HepG2 (cell line): ENCODE results near the gene OR2B2. TPM values are rescaled to one million over a fixed set of nuclear protein-coding genes. Genes with fewer than 3 reads are reported as not detected.
A peak's percentile ranks its signal among the peaks of the same experiment; 100 is the strongest.

ENCODE experiments used
- ATAC-seq: fragments of 200-7000 bp; cut with Tn5 transposase; 3 replicates; pipeline ENCODE4 v1.9.1; 2020; ENCODE audit warnings: mild to moderate bottlenecking, moderate library complexity
- BruUV-seq: library from RNA; stranded (reverse); fragments of 400-500 nt; replicated peaks from 2 replicates; lab custom pipeline; 2021; lab: Mats Ljungman, UMichigan
- CTCF ChIA-PET: fragments of 300-600 bp; formaldehyde crosslinking; extraction: SDS; loops from one replicate; lab custom pipeline; 2021; ENCODE audit warnings: low total read pairs, inconsistent platforms, low intra/inter-chr PET ratio; lab: Yijun Ruan, JAX
- POLR2A ChIA-PET: fragments of 350-600 bp; sonication (Branson Sonifier 250); formaldehyde crosslinking; loops from one replicate; lab custom pipeline; 2020; ENCODE audit warnings: antibody characterized with exemption, inconsistent platforms; lab: Yijun Ruan, JAX
- DNase-seq: peaks from one replicate; pipeline ENCODE4 v3.0.0-alpha.2; 2015; ENCODE audit warnings: low spot score
- FAIRE-seq: peaks from 3 replicates; lab custom pipeline; 2011; peaks lifted over from hg19 to GRCh38; lab: Jason Lieb, UNC
- H2AFZ ChIP-seq: one replicate; pipeline ENCODE4 v1.6.1; 2011; ENCODE audit warnings: low read length, inconsistent platforms
- H3K27ac ChIP-seq: fragments of 300-600 bp; 3 replicates; pipeline ENCODE4 v1.8.0; 2011; ENCODE audit warnings: mixed run types, mild to moderate bottlenecking, mixed read lengths, low read length, inconsistent platforms; ENCODE audit not compliant: insufficient read depth; ENCODE audit errors: extremely low read length
- H3K27me3 ChIP-seq, 2 experiments: fragments of 200-600 bp in 1 of 2; 2 replicates in 1 of 2; 3 replicates in 1 of 2; pipeline versions ENCODE4 v1.6.0 to v1.8.0; 2011; ENCODE audit warnings: low read length in 2 of 2, mild to moderate bottlenecking in 2 of 2, moderate library complexity in 2 of 2, inconsistent platforms in 1 of 2; ENCODE audit not compliant: insufficient read depth in 2 of 2, control insufficient read depth in 1 of 2
- H3K36me3 ChIP-seq, 2 experiments: fragments of 200-600 bp in 1 of 2; replicated peaks in 1 of 2; 2 replicates in 1 of 2; 3 replicates in 1 of 2; pipeline versions ENCODE4 v1.5.1 to v1.8.0; 2011; ENCODE audit warnings: low read length in 2 of 2, inconsistent platforms in 1 of 2; ENCODE audit not compliant: insufficient read depth in 2 of 2, control insufficient read depth in 1 of 2
- H3K4me1 ChIP-seq: 2 replicates; pipeline ENCODE4 v1.5.1; 2012; ENCODE audit warnings: low read length, inconsistent platforms; ENCODE audit not compliant: insufficient read depth
- H3K4me2 ChIP-seq: 2 replicates; pipeline ENCODE4 v1.6.0; 2011; ENCODE audit warnings: low read depth, low read length, inconsistent platforms
- H3K4me3 ChIP-seq, 3 experiments: fragments of 200-600 bp in 1 of 3; sonication (generic), shearing (Covaris generic) in 1 of 3; replicated peaks in 1 of 3; 2 replicates each; pipeline ENCODE4 v1.5.1; 2011 to 2016; ENCODE audit warnings: low read length in 3 of 3, inconsistent platforms in 2 of 3, low read depth in 2 of 3, mild to moderate bottlenecking in 2 of 3, control low read depth in 1 of 3, mixed read lengths in 1 of 3; ENCODE audit not compliant: insufficient read depth in 1 of 3
- H3K79me2 ChIP-seq: one replicate; pipeline ENCODE4 v1.6.1; 2011; ENCODE audit warnings: low read length, inconsistent platforms; ENCODE audit not compliant: insufficient read depth
- H3K9ac ChIP-seq: 2 replicates; pipeline ENCODE4 v1.6.0; 2011; ENCODE audit warnings: mild to moderate bottlenecking, low read depth, low read length, inconsistent platforms; ENCODE audit not compliant: insufficient read depth
- H3K9me3 ChIP-seq: 2 replicates; pipeline ENCODE4 v1.5.1; 2012; ENCODE audit warnings: mild to moderate bottlenecking, low read length
- H4K20me1 ChIP-seq: 2 replicates; pipeline ENCODE4 v1.6.0; 2011; ENCODE audit warnings: inconsistent platforms, mild to moderate bottlenecking, low read length, moderate library complexity; ENCODE audit not compliant: insufficient read depth
- ADNP ChIP-seq: sonication (generic); formaldehyde crosslinking; IDR thresholded peaks from 2 replicates; pipeline ENCODE4 v1.4.0; 2020; ENCODE audit warnings: missing genetic modification reagents
- CBFB ChIP-seq: sonication (generic); formaldehyde crosslinking; IDR thresholded peaks from 2 replicates; pipeline ENCODE4 v1.4.0; 2020; ENCODE audit warnings: missing genetic modification reagents
- DR1 ChIP-seq: sonication (generic); formaldehyde crosslinking; IDR thresholded peaks from 2 replicates; pipeline ENCODE4 v1.8.0; 2021; ENCODE audit warnings: mild to moderate bottlenecking, missing genetic modification reagents, inconsistent platforms
- FOXA3 ChIP-seq: IDR thresholded peaks from 2 replicates; pipeline ENCODE4 v1.6.1; 2016; ENCODE audit warnings: missing genetic modification reagents, missing compliant biosample characterization
- ISL2 ChIP-seq: sonication (generic); formaldehyde crosslinking; IDR thresholded peaks from 2 replicates; pipeline ENCODE4 v1.5.0; 2020; ENCODE audit warnings: missing genetic modification reagents
- KLF15 ChIP-seq: sonication (generic); formaldehyde crosslinking; IDR thresholded peaks from 2 replicates; pipeline ENCODE4 v1.8.1; 2023; ENCODE audit warnings: borderline replicate concordance, mild to moderate bottlenecking, inconsistent platforms, missing genetic modification reagents, mixed read lengths
- SALL1 ChIP-seq: sonication (generic); formaldehyde crosslinking; IDR thresholded peaks from 2 replicates; pipeline ENCODE4 v1.8.0; 2022; ENCODE audit warnings: mild to moderate bottlenecking, missing genetic modification reagents
- SSRP1 ChIP-seq: IDR thresholded peaks from 2 replicates; pipeline ENCODE4 v1.6.1; 2016; ENCODE audit warnings: control low read depth
- TCF7L2 ChIP-seq: IDR thresholded peaks from 2 replicates; pipeline ENCODE4 v1.6.1; 2011; ENCODE audit warnings: mild to moderate bottlenecking, low read depth, low read length, moderate library complexity
- ZBTB40 ChIP-seq, 2 experiments: fragments of 450-650 bp in 1 of 2; sonication (generic) in 1 of 2; formaldehyde crosslinking in 1 of 2; IDR thresholded peaks; 2 replicates each; pipeline versions ENCODE4 v1.6.1 to v1.8.0; 2016 to 2022; ENCODE audit warnings: antibody characterized with exemption in 1 of 2, mild to moderate bottlenecking in 1 of 2, missing genetic modification reagents in 1 of 2
- ZKSCAN1 ChIP-seq: fragments of 150-350 bp; IDR thresholded peaks from 2 replicates; pipeline ENCODE4 v1.6.1; 2014; ENCODE audit warnings: low read length
- ZNF251 ChIP-seq: sonication (generic); formaldehyde crosslinking; IDR thresholded peaks from 2 replicates; pipeline ENCODE4 v1.9.0; 2021; ENCODE audit warnings: mild to moderate bottlenecking, missing genetic modification reagents
- ZNF672 ChIP-seq: sonication (generic); formaldehyde crosslinking; IDR thresholded peaks from 2 replicates; pipeline ENCODE4 v1.8.1; 2022; ENCODE audit warnings: missing genetic modification reagents
- ZNF775 ChIP-seq: sonication (generic); formaldehyde crosslinking; IDR thresholded peaks from 2 replicates; pipeline ENCODE4 v1.4.0; 2020; ENCODE audit warnings: missing genetic modification reagents, mild to moderate bottlenecking, moderate library complexity, borderline replicate concordance
- ZNF790 ChIP-seq: sonication (generic); formaldehyde crosslinking; IDR thresholded peaks from 2 replicates; pipeline ENCODE4 v1.8.0; 2022; ENCODE audit warnings: missing genetic modification reagents, mild to moderate bottlenecking, borderline replicate concordance
- WGBS: methylation state at CpG from one replicate; pipeline ENCODE4 v1.1.6; 2017; ENCODE audit warnings: low lambda C conversion rate; 5-methylcytosine and 5-hydroxymethylcytosine counted together
- in situ Hi-C: cut with HindIII; loops from 2 replicates; pipeline ENCODE4 v1.10.0; 2017; ENCODE audit warnings: low pct_unique_long_range_greater_than_20kb; ENCODE audit not compliant: extremely low pct_ligation_motif_present
- intact Hi-C: fragments of 100-400 bp; cut with micrococcal nuclease; formaldehyde crosslinking; loops from one replicate; pipeline ENCODE4 v1.10.0; 2022; ENCODE audit not compliant: unreplicated experiment
- polyA plus RNA-seq, 8 experiments: library from polyadenylated mRNA; depleted of rRNA in 3 of 8; stranded (reverse) in 7 of 8; unstranded in 1 of 8; fragments of >200 nt; fragmentation: Illumina TruSeq in 4 of 8; extraction: Trizol in 4 of 8; gene quantifications; 2 replicates each; pipeline versions ENCODE4 v1.2.1 to v1.2.3, GENCODE V29; 2011 to 2016; ENCODE audit warnings: low read depth in 4 of 8, missing spikeins in 1 of 8, mixed read lengths in 1 of 8; ENCODE audit not compliant: insufficient read depth in 1 of 8
- total RNA-seq, 5 experiments: library from RNA; depleted of rRNA; stranded (reverse); fragments of >200 nt; fragmentation: Illumina TruSeq; extraction: Trizol; gene quantifications; 2 replicates each; pipeline ENCODE4 v1.2.3, GENCODE V29; 2016; ENCODE audit warnings: low read depth in 1 of 5

The OR2B2 gene
- total and polyA plus RNA-seq, 2 of the 13 experiments (the other 11 are each of a cell fraction or from before 2014, with no cell fraction given): not detected

- TSS peak; percentile 91 for BruUV-seq
- CTCF ChIA-PET: interaction anchor here (0.7 kb wide), 1 partner anchor 97 kb away, joined by 3 read pairs; no protein-coding TSS in a partner anchor
- TF ChIP-seq ZNF790 (CRISPR knock-in tag): peak; percentile 65; the same call in 1 of the 2 replicates
- TF ChIP-seq KLF15 (CRISPR knock-in tag): 0 out of 2 replicates have a peak, but pooled peaks have one; percentile 55
- TF ChIP-seq SSRP1: peak; percentile 79
- TF ChIP-seq FOXA3 (CRISPR knock-in tag): peak; percentile 48; the same call in 1 of the 2 replicates
- peak; percentile 78; the same call in 1 of the 2 replicates for TF ChIP-seq ZNF672 (CRISPR knock-in tag)
- no peak for TF ChIP-seq ADNP
- TF ChIP-seq ZBTB40 (IDR thresholded peaks at IDR 0.05): no peak
- TF ChIP-seq ZBTB40 (CRISPR knock-in tag; IDR thresholded peaks at IDR 0.05): peak; percentile 76
- peak; percentile 88 for TF ChIP-seq SALL1 (CRISPR knock-in tag)
- TF ChIP-seq ZNF251 (CRISPR knock-in tag): no peak; the same call in 1 of the 2 replicates
- peak; percentile 89 for TF ChIP-seq ZKSCAN1
- TF ChIP-seq DR1 (CRISPR knock-in tag): peak; percentile 98
- TF ChIP-seq CBFB (CRISPR knock-in tag): peak; percentile 85
- no peak for TF ChIP-seq ZNF775 (CRISPR knock-in tag)
- TF ChIP-seq ISL2 (CRISPR knock-in tag): peak; percentile 87
- TF ChIP-seq TCF7L2: no peak
These were observed 18.9 kb downstream of the OR2B2 start for GRCh38 chr6:27893059-27893835.

More at GRCh38 chr6:27893059-27893835, 18.9 kb downstream of the OR2B2 start:
- H3K4me3 ChIP-seq: peak overlapping the region; percentile 76 to 85 (median 82)
- H3K9me3 ChIP-seq: no peaks in the 10 kb centered on the region
- peaks cover 45% of the 10 kb centered on the region for H3K4me1 ChIP-seq
- DNase-seq (peak; percentile 99), FAIRE-seq (peak; percentile 96), ATAC-seq (peak; percentile 70)
- in situ Hi-C loops: loop anchor here (5.0 to 10.0 kb wide), 2 partner anchors 56 to 378 kb away; a partner anchor contains a TSS
- no peaks in the 10 kb centered on the region for H4K20me1 ChIP-seq
- H3K9ac ChIP-seq: peak overlapping the region; percentile 93
- peak overlapping the region; percentile 91 for H3K4me2 ChIP-seq
- peak overlapping the region; percentile 96 for H3K27ac ChIP-seq
- no peaks in the 10 kb centered on the region; a peak in 1 of 5 replicates for H3K27me3 ChIP-seq
- intact Hi-C loops: loop anchor here (1.0 to 10.0 kb wide), 5 partner anchors 28 to 1698 kb away; a partner anchor contains a TSS
- no peaks in the 10 kb centered on the region for H3K79me2 ChIP-seq
- WGBS: 0% methylated on average over 30 of the region's 41 CpGs
- peak overlapping the region; percentile 2 for H2AFZ ChIP-seq
- no peaks in the 10 kb centered on the region for H3K36me3 ChIP-seq
- POLR2A ChIA-PET: interaction anchor here (0.7 to 5.9 kb wide), 66 partner anchors 9 to 1866 kb away, joined by 3 to 323 read pairs (median 4); partner anchors contain the start of genes TRIM27, ZKSCAN8, ZNF184 and ZSCAN16
